HCT116 (cell line): ENCODE data around the gene FRMD3.

ENCODE experiments used
- CTCF ChIP-seq, 3 experiments: fragments of 200-600 bp in 1 of 3; sonication (generic) in 1 of 3; IDR thresholded peaks in 2 of 3; conservative IDR thresholded peaks in 1 of 3; 2 replicates each; pipeline ENCODE4 v1.5.1; 2012 to 2017; ENCODE audit warnings: low read depth in 2 of 3, low read length in 2 of 3, antibody characterized with exemption in 1 of 3, borderline replicate concordance in 1 of 3, control low read depth in 1 of 3, mild to moderate bottlenecking in 1 of 3, mixed read lengths in 1 of 3, mixed run types in 1 of 3, moderate library complexity in 1 of 3; ENCODE audit not compliant: insufficient read depth in 1 of 3
- ZNF274 ChIP-seq: fragments of 200-500 bp; sonication (Bioruptor generic); IDR thresholded peaks from 2 replicates; pipeline ENCODE4 v1.6.1; 2014; ENCODE audit warnings: mild to moderate bottlenecking, low read depth, low read length, inconsistent platforms

GRCh38 chr9:83501565-83501964 is 36.6 kb downstream of the FRMD3 start:
- TF ChIP-seq ZNF274: no peak
- no peak for TF ChIP-seq CTCF (IDR thresholded peaks at IDR 0.05 in 2 of 3, conservative IDR thresholded peaks at IDR 0.05 in 1 of 3; ENCODE audit: borderline replicate concordance in 1 of 3, insufficient read depth in 1 of 3, low read depth in 2 of 3, low read length in 2 of 3)
